Stimulated activated CD8-positive, alpha-beta memory T cell treated with anti-CD3 and anti-CD28 coated beads, Interleukin-12 subunit alpha, Interleukin-12 subunit beta, amount 100 ng/mL, for 4 hours (primary cell): ENCODE data around the gene TMIGD1.

ENCODE experiments used
- DNase-seq: peaks from one replicate; pipeline ENCODE4 v3.0.0-alpha.2; 2020; ENCODE audit warnings: low read depth

TMIGD1 gene

GRCh38 chr17:30290077-30290476 lies 43.8 kb downstream of the TMIGD1 start:
- DNase-seq: no peak

DNA sequence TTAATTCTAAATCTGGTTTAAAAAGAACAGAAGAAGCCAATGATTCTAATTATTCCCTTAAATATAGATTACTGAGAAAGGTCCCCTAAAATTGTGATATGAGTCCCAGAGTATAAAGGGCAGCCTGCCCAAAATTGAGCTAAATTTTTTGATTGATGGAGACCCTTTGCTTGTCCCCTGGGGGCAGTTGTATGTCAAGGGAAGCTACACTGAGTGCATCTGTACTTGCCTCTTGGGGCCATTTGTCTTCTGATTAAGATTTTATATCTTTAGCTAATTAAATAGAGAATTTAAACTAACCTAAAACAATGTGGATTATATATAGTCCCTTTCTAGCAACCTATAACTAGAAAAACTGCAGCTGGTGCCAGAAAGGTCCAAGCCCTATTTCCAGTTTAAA lies 54.7 kb downstream of the TMIGD1 start:
- no peak for DNase-seq

DNA sequence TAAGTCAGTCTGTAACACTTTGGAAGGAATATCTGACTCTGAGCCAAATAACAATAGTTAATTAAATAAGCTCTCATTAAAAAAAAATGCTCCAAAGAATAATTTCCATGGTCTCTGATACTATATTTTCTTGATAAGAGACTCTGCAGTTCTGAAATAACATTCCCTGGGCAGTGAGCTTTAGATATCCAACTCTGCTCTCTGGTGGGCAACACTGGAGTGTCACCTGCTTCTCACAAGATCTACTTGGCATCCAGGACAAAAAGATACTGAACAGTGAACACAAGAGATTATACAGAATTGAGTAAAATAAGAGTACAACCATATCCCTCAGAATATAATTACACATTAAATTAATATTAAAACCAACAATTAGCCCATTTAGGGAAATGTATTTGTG lies 55.8 kb downstream of the TMIGD1 start:
- DNase-seq: no peak

GRCh38 chr17:30275911-30276310 lies 57.9 kb downstream of the TMIGD1 start:
- no peak for DNase-seq

GRCh38 chr17:30274887-30275286 lies 59.0 kb downstream of the TMIGD1 start:
- no peak for DNase-seq

DNA sequence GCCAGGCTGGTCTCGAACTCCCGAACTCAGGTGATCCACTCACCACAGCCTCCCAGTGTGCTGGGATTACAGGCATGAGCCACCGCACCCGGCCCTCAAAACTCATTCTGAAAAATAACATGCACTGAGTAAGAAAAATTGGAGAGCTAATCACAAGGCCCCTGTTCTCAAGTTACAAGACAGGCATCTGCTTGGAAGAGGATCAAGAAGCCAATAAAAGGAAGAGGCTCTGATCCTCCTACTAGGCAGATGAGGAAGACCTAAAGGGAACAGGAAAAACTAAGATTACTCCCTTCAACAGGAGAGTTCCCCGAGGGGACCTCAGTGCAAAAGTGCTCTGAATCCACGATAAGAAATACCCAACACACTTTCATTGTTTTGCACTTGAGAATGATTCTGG lies 60.5 kb downstream of the TMIGD1 start:
- no peak for DNase-seq

DNA sequence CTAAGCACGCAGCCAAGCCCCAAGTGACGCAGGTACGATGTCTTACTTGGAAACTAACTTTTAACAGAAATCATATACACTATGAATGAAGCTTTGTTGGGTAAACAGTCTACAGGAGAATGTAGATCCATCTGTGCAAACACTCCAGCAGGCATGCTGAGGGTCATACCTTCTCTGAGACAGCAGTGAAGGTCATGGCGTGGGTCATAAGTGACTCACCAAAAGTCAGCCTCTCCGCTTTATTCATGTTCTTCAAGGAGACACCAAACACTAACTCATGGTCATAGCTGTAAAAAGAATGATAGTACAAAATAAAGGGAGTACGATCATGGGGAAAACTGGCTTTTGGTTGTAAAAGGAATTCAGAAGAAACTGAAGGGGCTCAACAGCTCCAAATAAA lies 62.8 kb downstream of the TMIGD1 start:
- DNase-seq: no peak

- DNase-seq: no peak
These were observed 66.2 kb downstream of the TMIGD1 start for GRCh38 chr17:30267625-30268024.
